HCT116 (cell line): ENCODE measurements around the gene MSRB2.

ENCODE experiments used
- CEBPB ChIP-seq: IDR thresholded peaks from 2 replicates; pipeline ENCODE4 v1.6.1; 2012; ENCODE audit warnings: low read depth
- EZH2phosphoT487 ChIP-seq: fragments of 200-600 bp; IDR thresholded peaks from 2 replicates; pipeline ENCODE4 v1.6.1; 2018; ENCODE audit warnings: antibody characterized with exemption, borderline replicate concordance
- POLR2AphosphoS5 ChIP-seq: IDR thresholded peaks from 2 replicates; pipeline ENCODE4 v1.6.1; 2011; ENCODE audit warnings: mild to moderate bottlenecking, low read depth, low read length, moderate library complexity
- SRF ChIP-seq: IDR thresholded peaks from 2 replicates; pipeline ENCODE4 v1.6.1; 2012; ENCODE audit warnings: low read depth
- TF ChIP-seq, protein P1 (sequence below): IDR thresholded peaks from 2 replicates; pipeline ENCODE4 v1.6.1; 2012
- TF ChIP-seq, protein P2 (sequence below): IDR thresholded peaks from 2 replicates; pipeline ENCODE4 v1.6.1; 2011; ENCODE audit warnings: mild to moderate bottlenecking, low read length, moderate library complexity; ENCODE audit not compliant: insufficient replicate concordance; ENCODE audit errors: extremely low read depth
- TF ChIP-seq, protein P3 (sequence below), 3 experiments: fragments of 200-600 bp in 1 of 3; sonication (generic) in 1 of 3; IDR thresholded peaks in 2 of 3; conservative IDR thresholded peaks in 1 of 3; 2 replicates each; pipeline ENCODE4 v1.5.1; 2012 to 2017; ENCODE audit warnings: low read depth in 2 of 3, low read length in 2 of 3, antibody characterized with exemption in 1 of 3, borderline replicate concordance in 1 of 3, control low read depth in 1 of 3, mild to moderate bottlenecking in 1 of 3, mixed read lengths in 1 of 3, mixed run types in 1 of 3, moderate library complexity in 1 of 3; ENCODE audit not compliant: insufficient read depth in 1 of 3

DNA sequence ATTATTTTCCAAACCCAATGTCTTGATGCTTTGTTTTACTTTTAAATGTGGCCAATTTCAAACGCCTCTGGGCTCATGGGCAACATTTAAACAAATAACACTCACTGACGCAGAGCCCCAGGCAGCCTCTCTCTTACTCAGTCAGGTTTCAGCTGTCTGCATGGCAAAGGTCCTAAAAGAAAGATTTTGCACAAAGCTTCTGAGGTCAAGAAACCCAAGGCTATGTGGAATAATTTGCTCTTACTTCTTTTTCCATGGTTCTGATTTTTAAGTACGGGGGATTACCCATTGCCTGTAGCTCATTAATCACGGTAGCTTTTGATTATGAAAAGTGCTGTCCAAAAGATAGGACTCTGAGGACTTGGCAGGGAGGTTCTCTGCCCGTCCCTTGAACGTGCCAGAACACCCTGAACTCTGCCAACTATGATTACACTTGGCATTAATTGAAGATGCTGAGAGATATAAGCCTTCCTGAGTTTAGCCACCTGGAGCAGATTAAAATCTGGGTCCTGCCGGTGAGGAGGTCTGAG is 14.1 kb upstream of the MSRB2 start:
- no peak for TF ChIP-seq CEBPB
- TF ChIP-seq, protein P1, sequence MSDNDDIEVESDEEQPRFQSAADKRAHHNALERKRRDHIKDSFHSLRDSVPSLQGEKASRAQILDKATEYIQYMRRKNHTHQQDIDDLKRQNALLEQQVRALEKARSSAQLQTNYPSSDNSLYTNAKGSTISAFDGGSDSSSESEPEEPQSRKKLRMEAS, result no peak
- no peak for TF ChIP-seq POLR2AphosphoS5
- TF ChIP-seq SRF, result no peak
- TF ChIP-seq, protein P2, sequence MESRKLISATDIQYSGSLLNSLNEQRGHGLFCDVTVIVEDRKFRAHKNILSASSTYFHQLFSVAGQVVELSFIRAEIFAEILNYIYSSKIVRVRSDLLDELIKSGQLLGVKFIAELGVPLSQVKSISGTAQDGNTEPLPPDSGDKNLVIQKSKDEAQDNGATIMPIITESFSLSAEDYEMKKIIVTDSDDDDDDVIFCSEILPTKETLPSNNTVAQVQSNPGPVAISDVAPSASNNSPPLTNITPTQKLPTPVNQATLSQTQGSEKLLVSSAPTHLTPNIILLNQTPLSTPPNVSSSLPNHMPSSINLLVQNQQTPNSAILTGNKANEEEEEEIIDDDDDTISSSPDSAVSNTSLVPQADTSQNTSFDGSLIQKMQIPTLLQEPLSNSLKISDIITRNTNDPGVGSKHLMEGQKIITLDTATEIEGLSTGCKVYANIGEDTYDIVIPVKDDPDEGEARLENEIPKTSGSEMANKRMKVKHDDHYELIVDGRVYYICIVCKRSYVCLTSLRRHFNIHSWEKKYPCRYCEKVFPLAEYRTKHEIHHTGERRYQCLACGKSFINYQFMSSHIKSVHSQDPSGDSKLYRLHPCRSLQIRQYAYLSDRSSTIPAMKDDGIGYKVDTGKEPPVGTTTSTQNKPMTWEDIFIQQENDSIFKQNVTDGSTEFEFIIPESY, result no peak
- TF ChIP-seq, protein P3, sequence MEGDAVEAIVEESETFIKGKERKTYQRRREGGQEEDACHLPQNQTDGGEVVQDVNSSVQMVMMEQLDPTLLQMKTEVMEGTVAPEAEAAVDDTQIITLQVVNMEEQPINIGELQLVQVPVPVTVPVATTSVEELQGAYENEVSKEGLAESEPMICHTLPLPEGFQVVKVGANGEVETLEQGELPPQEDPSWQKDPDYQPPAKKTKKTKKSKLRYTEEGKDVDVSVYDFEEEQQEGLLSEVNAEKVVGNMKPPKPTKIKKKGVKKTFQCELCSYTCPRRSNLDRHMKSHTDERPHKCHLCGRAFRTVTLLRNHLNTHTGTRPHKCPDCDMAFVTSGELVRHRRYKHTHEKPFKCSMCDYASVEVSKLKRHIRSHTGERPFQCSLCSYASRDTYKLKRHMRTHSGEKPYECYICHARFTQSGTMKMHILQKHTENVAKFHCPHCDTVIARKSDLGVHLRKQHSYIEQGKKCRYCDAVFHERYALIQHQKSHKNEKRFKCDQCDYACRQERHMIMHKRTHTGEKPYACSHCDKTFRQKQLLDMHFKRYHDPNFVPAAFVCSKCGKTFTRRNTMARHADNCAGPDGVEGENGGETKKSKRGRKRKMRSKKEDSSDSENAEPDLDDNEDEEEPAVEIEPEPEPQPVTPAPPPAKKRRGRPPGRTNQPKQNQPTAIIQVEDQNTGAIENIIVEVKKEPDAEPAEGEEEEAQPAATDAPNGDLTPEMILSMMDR (IDR thresholded peaks at IDR 0.05 in 2 of 3, conservative IDR thresholded peaks at IDR 0.05 in 1 of 3; ENCODE audit: borderline replicate concordance in 1 of 3, insufficient read depth in 1 of 3, low read depth in 2 of 3, low read length in 2 of 3), result no peak
- TF ChIP-seq EZH2phosphoT487, result no peak
